CD14-positive monocyte (primary cell): ENCODE results near the gene CYTH3. TPM values are rescaled to one million over a fixed set of nuclear protein-coding genes. Genes with fewer than 3 reads are reported as not detected.
A peak's percentile ranks its signal among the peaks of the same experiment; 100 is the strongest.

ENCODE experiments used
- DNase-seq, 3 donors: peaks; one replicate each; pipeline ENCODE4 v3.0.0-alpha.2; 2011 to 2022
- H2AFZ ChIP-seq: 2 replicates; pipeline ENCODE4 v1.6.0; 2012; ENCODE audit warnings: mild to moderate bottlenecking, low read depth, low read length, inconsistent platforms; ENCODE audit not compliant: insufficient read depth, poor library complexity, severe bottlenecking
- H3K27ac ChIP-seq, 2 donors: 1 replicate in 1 of 2; 2 replicates in 1 of 2; pipeline ENCODE4 v1.5.1; 2012 to 2013; ENCODE audit warnings: low read length in 2 of 2, control low read depth in 1 of 2, inconsistent platforms in 1 of 2, low read depth in 1 of 2, mild to moderate bottlenecking in 1 of 2
- H3K27me3 ChIP-seq, 2 donors: one replicate each; pipeline versions ENCODE4 v1.6.0 to v1.6.1; 2011 to 2013; ENCODE audit warnings: low read length in 2 of 2; ENCODE audit not compliant: control insufficient read depth in 2 of 2, insufficient read depth in 2 of 2
- H3K36me3 ChIP-seq, 2 donors: replicated peaks in 1 of 2; 1 replicate in 1 of 2; 2 replicates in 1 of 2; pipeline versions ENCODE4 v1.5.1 to v1.6.1; 2012 to 2013; ENCODE audit warnings: low read length in 2 of 2, control low read depth in 1 of 2, inconsistent platforms in 1 of 2, mild to moderate bottlenecking in 1 of 2; ENCODE audit not compliant: insufficient read depth in 2 of 2, control insufficient read depth in 1 of 2
- H3K4me1 ChIP-seq, 2 donors: 1 replicate in 1 of 2; 2 replicates in 1 of 2; pipeline versions ENCODE4 v1.5.1 to v1.6.1; 2012 to 2013; ENCODE audit warnings: low read length in 2 of 2, control low read depth in 1 of 2, inconsistent platforms in 1 of 2, mild to moderate bottlenecking in 1 of 2, moderate library complexity in 1 of 2; ENCODE audit not compliant: insufficient read depth in 2 of 2, control insufficient read depth in 1 of 2
- H3K4me2 ChIP-seq: replicated peaks from 2 replicates; pipeline ENCODE3; 2012; ENCODE audit warnings: low read length, moderate library complexity, mild to moderate bottlenecking; ENCODE audit not compliant: poor library complexity, severe bottlenecking; ENCODE audit errors: extremely low read depth
- H3K4me3 ChIP-seq, 3 experiments: fragments of 200-600 bp in 1 of 3; sonication (generic) in 1 of 3; replicated peaks in 1 of 3; 1 replicate in 2 of 3; 2 replicates in 1 of 3; pipeline ENCODE4 v1.5.1; 2011 to 2013; ENCODE audit warnings: low read length in 3 of 3, mild to moderate bottlenecking in 3 of 3, control low read depth in 2 of 3, low read depth in 2 of 3, inconsistent platforms in 1 of 3, moderate library complexity in 1 of 3
- H3K79me2 ChIP-seq: 2 replicates; pipeline ENCODE4 v1.6.0; 2012; ENCODE audit warnings: mild to moderate bottlenecking, control low read depth, inconsistent platforms, low read length, moderate library complexity; ENCODE audit not compliant: insufficient read depth
- H3K9ac ChIP-seq: 2 replicates; pipeline ENCODE4 v1.6.0; 2017; ENCODE audit warnings: low read length, mild to moderate bottlenecking; ENCODE audit not compliant: insufficient read depth, poor library complexity, severe bottlenecking
- H3K9me3 ChIP-seq, 2 donors: replicated peaks in 1 of 2; 1 replicate in 1 of 2; 2 replicates in 1 of 2; pipeline versions ENCODE4 v1.5.1 to v1.6.1; 2012 to 2013; ENCODE audit warnings: low read length in 2 of 2, control low read depth in 1 of 2; ENCODE audit not compliant: control insufficient read depth in 1 of 2, insufficient read depth in 1 of 2
- H4K20me1 ChIP-seq: 2 replicates; pipeline ENCODE4 v1.6.0; 2012; ENCODE audit warnings: mild to moderate bottlenecking, low read length, control low read depth, moderate library complexity; ENCODE audit not compliant: insufficient read depth
- H3K27ac Mint-ChIP-seq, 7 donors: one replicate each; pipeline ENCODE4 v1.8.0; 2020; ENCODE audit warnings: mild to moderate bottlenecking in 7 of 7, mixed read lengths in 7 of 7, moderate library complexity in 6 of 7, inconsistent platforms in 2 of 7
- H3K27me3 Mint-ChIP-seq, 3 donors: one replicate each; pipeline ENCODE4 v1.8.0; 2021 to 2022; ENCODE audit warnings: low read depth in 3 of 3, mild to moderate bottlenecking in 3 of 3, mixed read lengths in 3 of 3, moderate library complexity in 3 of 3, inconsistent platforms in 1 of 3
- H3K36me3 Mint-ChIP-seq, 2 donors: one replicate each; pipeline ENCODE4 v1.8.0; 2020; ENCODE audit warnings: mixed read lengths in 2 of 2, inconsistent platforms in 1 of 2, mild to moderate bottlenecking in 1 of 2
- H3K4me1 Mint-ChIP-seq: one replicate; pipeline ENCODE4 v1.8.0; 2020; ENCODE audit warnings: mild to moderate bottlenecking, mixed read lengths
- H3K4me3 Mint-ChIP-seq, 2 donors: one replicate each; pipeline ENCODE4 v1.8.0; 2020; ENCODE audit warnings: mild to moderate bottlenecking in 2 of 2, mixed read lengths in 2 of 2, moderate library complexity in 1 of 2
- H3K9me3 Mint-ChIP-seq, 7 donors: one replicate each; pipeline ENCODE4 v1.8.0; 2020 to 2022; ENCODE audit warnings: mixed read lengths in 7 of 7, mild to moderate bottlenecking in 6 of 7, moderate library complexity in 6 of 7, inconsistent platforms in 2 of 7
- WGBS: methylation state at CpG from one replicate; pipeline ENCODE4 v1.1.5; 2013; ENCODE audit warnings: missing lambda C conversion rate; ENCODE audit not compliant: insufficient coverage; 5-methylcytosine and 5-hydroxymethylcytosine counted together
- intact Hi-C, 2 donors: fragments of 100-400 bp; cut with micrococcal nuclease; formaldehyde crosslinking; loops; one replicate each; pipeline versions ENCODE4 v1.15.0 to v1.15.1; 2023
- polyA plus RNA-seq, 3 donors: library from polyadenylated mRNA; depleted of rRNA in 1 of 3; unstranded in 2 of 3; stranded (reverse) in 1 of 3; fragments of 300-500 nt in 2 of 3; fragments of >200 nt in 1 of 3; fragmentation: Illumina TruSeq in 2 of 3; gene quantifications; 1 replicate in 2 of 3; 2 replicates in 1 of 3; pipeline ENCODE4 v1.2.3, GENCODE V29; 2012 to 2021
- TF ChIP-seq, protein P1 (sequence below): fragments of 200-600 bp; IDR thresholded peaks from one replicate; pipeline ENCODE4 v1.8.0; 2022; ENCODE audit warnings: antibody characterized with exemption, mild to moderate bottlenecking

Gene CYTH3
- polyA plus RNA-seq, 3 donors, result 1.3 to 8.5 (median 1.4) TPM

DNA sequence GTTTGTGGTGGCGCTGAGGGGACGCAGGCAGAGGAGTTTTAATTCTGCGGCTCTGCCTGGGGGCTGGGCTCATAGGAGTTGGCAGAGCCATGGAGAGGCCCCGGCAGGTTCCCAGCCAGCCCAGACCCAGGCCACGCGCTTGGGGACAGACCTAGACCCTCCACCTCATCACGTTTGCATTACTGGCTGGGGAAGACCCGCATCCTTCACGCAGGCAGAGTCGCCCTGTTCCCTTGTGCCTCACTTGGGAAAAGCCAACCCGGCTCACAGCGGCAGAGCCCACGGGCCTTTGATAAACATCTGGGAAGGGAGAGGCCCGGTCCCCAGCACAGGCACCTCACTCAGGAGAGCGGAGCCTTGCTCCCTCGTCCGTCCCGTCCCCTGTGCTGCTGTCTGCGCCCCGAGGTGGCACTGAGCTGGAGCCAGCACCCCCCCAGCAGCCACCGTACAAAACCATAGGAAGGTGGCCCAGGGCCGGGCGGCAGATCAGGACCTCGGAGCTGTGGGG is 112.8 kb downstream of the CYTH3 start:
- Mint-ChIP-seq H3K27ac (no peak overlapping the region), H3K4me3 (no peak overlapping the region), H3K4me1 (no peaks in the 10 kb centered on the region), H3K9me3 (peaks cover 0 to 1% (median 0%) of the 10 kb centered on the region in 7 donors), H3K36me3 (peaks cover 66 to 81% of the 10 kb centered on the region in 2 donors), H3K27me3 (no peaks in the 10 kb centered on the region)
- Histone ChIP-seq H3K27me3 (no peaks in the 10 kb centered on the region), H3K4me2 (no peak overlapping the region), H3K27ac (no peak overlapping the region), H3K9me3 (no peaks in the 10 kb centered on the region), H4K20me1 (peaks cover 15% of the 10 kb centered on the region), H3K36me3 (peaks cover 59 to 99% of the 10 kb centered on the region in 2 donors), H3K9ac (no peak overlapping the region), H3K4me3 (no peak overlapping the region), H2AFZ (no peak overlapping the region), H3K4me1 (no peaks in the 10 kb centered on the region), H3K79me2 (no peaks in the 10 kb centered on the region)
- 98% methylated on average over 20 of the region's 24 CpGs for WGBS
- TF ChIP-seq, protein P1, sequence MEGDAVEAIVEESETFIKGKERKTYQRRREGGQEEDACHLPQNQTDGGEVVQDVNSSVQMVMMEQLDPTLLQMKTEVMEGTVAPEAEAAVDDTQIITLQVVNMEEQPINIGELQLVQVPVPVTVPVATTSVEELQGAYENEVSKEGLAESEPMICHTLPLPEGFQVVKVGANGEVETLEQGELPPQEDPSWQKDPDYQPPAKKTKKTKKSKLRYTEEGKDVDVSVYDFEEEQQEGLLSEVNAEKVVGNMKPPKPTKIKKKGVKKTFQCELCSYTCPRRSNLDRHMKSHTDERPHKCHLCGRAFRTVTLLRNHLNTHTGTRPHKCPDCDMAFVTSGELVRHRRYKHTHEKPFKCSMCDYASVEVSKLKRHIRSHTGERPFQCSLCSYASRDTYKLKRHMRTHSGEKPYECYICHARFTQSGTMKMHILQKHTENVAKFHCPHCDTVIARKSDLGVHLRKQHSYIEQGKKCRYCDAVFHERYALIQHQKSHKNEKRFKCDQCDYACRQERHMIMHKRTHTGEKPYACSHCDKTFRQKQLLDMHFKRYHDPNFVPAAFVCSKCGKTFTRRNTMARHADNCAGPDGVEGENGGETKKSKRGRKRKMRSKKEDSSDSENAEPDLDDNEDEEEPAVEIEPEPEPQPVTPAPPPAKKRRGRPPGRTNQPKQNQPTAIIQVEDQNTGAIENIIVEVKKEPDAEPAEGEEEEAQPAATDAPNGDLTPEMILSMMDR, result no peak
- intact Hi-C loops, result loop anchor here (10.0 kb wide), 2 partner anchors 115 to 165 kb away; partner anchors contain the start of gene CYTH3 (in 1 of the 2)
- DNase-seq, result no peak

DNA sequence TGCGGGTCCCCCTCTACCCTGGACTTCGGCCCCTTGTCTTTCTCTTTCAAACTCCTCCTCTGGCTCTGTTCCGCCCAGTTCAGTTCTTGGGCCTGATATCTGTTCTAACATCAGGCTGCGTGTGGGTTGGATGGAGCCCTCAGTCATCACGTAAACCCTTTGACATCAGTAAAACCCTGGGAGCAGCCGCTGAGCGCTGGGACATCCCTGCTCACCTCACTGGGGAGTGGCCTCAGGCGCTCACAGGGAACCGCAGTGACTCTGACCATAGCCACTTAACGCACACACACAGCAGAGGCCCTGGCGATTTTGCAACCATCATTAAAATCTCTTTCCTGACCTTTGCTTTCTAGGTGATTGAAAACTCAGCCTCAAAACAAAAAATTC is 113.3 kb downstream of the CYTH3 start:
- H3K4me3 ChIP-seq, result no peak overlapping the region
- DNase-seq, result no peak
- intact Hi-C loops, result no loop called here
- no peak overlapping the region for H3K4me3 Mint-ChIP-seq
- peaks cover 54 to 100% of the 10 kb centered on the region in 2 donors for H3K36me3 ChIP-seq
- peaks cover 0 to 1% (median 0%) of the 10 kb centered on the region in 7 donors for H3K9me3 Mint-ChIP-seq
- no peak overlapping the region for H2AFZ ChIP-seq
- no peaks in the 10 kb centered on the region for H3K4me1 ChIP-seq
- H3K9ac ChIP-seq, result no peak overlapping the region
- peaks cover 63 to 79% of the 10 kb centered on the region in 2 donors for H3K36me3 Mint-ChIP-seq
- H3K4me1 Mint-ChIP-seq, result no peaks in the 10 kb centered on the region
- no peaks in the 10 kb centered on the region for H3K79me2 ChIP-seq
- H3K27me3 ChIP-seq, result no peaks in the 10 kb centered on the region
- no peaks in the 10 kb centered on the region for H3K9me3 ChIP-seq
- TF ChIP-seq, protein P1, result no peak
- H3K27ac ChIP-seq, result no peak overlapping the region
- H3K4me2 ChIP-seq, result no peak overlapping the region
- no peaks in the 10 kb centered on the region for H3K27me3 Mint-ChIP-seq
- H3K27ac Mint-ChIP-seq, result peak overlapping the region in 1 of 7 donors; percentile 4
- WGBS, result 97% methylated on average over 7 of the region's 11 CpGs
- peaks cover 15% of the 10 kb centered on the region for H4K20me1 ChIP-seq
